Measurements from ENCODE around the gene NRAP.

Gene NRAP, protein sequence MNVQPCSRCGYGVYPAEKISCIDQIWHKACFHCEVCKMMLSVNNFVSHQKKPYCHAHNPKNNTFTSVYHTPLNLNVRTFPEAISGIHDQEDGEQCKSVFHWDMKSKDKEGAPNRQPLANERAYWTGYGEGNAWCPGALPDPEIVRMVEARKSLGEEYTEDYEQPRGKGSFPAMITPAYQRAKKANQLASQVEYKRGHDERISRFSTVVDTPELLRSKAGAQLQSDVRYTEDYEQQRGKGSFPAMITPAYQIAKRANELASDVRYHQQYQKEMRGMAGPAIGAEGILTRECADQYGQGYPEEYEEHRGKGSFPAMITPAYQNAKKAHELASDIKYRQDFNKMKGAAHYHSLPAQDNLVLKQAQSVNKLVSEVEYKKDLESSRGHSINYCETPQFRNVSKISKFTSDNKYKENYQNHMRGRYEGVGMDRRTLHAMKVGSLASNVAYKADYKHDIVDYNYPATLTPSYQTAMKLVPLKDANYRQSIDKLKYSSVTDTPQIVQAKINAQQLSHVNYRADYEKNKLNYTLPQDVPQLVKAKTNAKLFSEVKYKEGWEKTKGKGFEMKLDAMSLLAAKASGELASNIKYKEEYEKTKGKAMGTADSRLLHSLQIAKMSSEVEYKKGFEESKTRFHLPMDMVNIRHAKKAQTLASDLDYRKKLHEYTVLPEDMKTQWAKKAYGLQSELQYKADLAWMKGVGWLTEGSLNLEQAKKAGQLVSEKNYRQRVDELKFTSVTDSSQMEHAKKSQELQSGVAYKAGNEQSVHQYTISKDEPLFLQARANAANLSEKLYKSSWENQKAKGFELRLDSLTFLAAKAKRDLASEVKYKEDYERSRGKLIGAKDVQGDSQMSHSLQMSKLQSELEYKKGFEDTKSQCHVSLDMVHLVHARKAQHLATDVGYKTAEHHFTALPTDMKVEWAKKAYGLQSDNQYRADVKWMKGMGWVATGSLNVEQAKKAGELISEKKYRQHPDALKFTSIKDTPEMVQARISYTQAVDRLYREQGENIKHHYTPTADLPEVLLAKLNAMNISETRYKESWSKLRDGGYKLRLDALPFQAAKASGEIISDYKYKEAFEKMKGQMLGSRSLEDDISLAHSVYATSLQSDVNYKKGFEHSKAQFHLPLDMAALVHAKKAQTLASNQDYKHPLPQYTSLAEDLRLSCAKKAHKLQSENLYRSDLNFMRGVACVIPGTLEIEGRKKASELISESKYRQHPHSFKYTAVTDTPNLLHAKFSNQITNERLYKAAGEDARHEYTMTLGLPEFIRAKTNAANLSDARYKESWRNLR (N-terminal part only)

DNA sequence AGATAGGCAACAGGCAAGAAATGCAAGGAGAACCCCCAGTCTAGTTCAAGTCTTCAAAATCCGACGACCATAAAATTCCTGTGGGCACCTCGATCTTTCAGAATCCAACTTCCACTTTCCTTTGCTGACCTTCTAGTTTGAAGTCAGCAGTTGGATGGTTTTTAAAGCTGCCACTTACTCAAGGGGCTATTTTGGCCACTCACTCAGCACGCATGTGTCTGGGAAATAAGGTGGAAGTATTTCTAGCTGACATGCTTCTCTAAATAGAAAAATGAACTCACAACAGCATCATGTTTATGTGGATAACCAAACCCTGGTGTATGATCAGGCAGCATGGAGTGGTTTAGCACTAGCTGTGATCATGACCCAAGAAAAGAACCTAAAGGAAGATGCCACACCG lies at the start of gene NRAP:
Gene NRAP, minus strand, starts transcription at position 134 of the 400 bp plus-strand sequence. CDS start 159 bp downstream, outside the sequence.
- DNase-seq (ENCODE audit: low read depth): no peak

DNA sequence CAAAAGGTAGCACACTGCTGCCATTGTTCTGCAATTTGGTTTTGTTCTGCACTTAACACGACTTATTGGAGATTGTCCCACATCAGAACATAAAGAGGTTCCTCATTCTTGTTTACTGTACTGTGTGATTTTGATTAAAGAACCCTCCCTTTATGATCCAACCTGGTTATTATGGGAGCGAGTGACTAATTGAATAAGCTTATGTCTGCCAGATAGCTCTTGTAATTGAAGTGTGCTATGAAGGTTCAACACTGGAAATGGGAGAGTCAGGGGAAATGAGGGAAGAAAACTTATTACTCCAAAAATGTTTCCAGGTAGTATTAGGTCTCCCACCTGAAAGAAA lies 49.8 kb upstream of the NRAP start:
- DNase-seq (ENCODE audit: low read depth): no peak

DNA sequence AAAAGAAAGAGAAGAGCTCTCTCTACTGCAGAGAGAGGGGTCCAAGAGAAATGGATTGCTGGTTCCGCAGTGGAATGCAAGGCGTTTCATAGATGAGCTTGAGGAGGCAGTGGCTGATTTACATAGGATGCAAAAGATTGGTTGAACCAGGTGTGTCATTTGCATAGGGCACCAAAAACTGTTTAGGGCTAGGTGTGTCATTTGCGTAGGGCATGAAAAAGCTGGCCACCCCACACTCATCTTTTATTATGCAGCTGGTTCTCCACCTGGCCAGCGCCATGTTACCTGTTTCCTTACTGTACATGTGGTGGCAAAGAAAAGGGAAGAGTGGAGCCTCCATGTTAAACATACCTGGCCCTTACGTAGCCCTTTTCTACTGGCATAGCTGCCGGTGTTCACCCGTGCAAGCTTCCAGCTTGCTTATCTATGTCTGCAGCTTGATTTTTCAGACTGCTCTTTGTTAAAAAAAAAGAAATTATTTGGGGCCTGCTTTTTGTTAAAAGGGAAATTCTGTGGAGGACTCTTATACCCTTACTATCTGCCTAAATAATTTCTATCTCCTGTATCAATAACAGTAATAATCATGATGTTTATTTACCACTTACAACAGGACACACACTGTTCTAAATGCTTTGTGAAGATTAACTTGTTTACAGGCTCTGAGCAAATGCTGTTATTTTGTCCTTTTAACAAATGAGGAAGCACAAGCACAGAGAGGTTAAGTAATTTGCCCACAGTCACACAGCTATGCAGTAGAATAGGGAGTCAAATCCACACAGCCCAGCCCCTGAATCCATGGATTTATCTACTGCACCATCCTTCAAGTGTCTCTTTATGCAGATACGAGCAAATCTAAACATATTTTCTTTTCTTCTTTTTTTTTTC lies 49.2 kb upstream of the NRAP start:
- DNase-seq (ENCODE audit: low read depth): no peak

DNA sequence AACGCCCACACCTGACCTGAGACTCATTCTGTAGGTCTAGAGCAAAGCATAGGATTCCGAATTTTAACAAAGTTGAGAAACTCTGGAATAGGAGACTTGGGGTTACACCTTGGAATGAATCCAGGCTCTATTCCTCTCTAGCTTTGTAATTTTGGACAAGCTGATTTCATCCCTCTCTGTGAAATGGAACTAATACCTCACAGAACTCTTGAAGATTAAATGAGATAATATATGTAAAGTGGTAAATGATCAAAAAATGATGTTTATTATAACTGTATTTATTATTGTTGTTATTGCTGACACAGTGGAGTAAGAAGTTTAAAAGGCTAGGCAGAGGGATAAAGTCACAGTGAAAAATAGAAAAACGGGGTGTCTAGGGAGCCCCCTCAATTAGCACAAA lies 48.2 kb upstream of the NRAP start:
- no peak for DNase-seq (ENCODE audit: low read depth)

DNA sequence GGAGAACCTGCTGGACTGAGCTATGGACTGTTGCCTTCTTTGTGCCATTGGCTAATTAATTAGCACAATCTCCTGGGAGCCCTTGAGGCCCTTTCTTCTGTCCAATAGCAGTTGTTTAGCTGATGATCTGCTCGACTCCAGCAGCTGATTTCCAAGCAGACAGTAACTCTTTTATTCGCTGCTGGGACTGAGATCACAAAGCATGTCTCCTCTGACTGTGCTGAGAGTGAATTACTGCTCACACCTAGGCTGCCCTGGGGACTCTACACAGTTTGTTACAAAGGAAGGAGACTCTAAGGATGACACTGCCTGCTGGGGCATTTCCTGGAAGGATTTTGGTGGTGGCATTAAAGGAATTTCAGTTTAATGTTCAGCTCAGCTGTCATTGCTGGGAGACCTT lies 47.3 kb upstream of the NRAP start:
- no peak for DNase-seq (ENCODE audit: low read depth)

DNA sequence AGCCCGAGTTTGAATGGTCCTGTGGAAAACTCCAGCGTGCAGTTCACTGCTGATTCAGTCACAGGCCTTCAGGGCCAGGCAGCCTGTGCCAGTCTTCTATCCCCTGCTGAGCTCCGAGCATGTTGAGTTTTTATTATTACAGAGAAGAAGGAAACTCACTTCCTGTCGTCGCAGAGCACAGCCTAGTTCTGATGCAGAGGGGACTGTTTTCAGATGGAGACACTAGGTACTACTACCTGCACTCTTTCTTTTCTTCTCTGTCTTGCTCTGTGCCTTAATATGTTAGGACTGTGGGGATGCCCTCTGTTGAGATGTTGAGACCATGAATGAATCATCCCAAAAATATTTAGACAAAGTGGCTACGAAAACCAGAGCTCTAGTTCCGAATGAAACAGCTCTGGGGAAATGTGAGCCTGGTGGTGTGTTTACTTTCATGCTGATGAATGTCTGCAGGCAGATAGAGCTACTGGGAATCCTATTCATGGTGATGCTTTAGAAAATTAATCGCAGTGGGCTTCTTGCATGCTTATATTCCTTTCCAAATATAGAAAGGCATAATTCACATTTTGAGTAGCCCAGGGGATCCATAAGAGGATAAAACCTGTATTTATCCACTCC lies 45.5 kb upstream of the NRAP start:
- no peak for DNase-seq (ENCODE audit: low read depth)

DNA sequence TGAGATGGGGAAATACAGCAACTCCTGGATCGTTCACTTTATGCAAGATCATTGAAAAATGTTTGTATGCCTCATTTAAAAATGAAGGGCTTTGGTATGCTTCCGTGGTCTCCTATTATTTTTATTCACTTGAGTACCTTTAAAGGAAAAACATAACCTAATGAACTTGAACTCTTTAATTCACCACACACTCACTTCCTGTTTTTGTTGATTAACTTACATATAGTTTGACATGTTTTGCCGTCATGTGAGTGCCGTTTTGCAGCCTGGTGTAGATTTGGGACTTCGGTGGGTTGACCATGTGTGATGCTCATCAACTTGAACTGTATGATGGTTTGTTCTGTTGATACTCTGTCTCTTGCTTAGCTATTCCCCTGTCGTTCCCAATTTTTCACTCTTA lies 44.8 kb upstream of the NRAP start:
- DNase-seq (ENCODE audit: low read depth): no peak

DNA sequence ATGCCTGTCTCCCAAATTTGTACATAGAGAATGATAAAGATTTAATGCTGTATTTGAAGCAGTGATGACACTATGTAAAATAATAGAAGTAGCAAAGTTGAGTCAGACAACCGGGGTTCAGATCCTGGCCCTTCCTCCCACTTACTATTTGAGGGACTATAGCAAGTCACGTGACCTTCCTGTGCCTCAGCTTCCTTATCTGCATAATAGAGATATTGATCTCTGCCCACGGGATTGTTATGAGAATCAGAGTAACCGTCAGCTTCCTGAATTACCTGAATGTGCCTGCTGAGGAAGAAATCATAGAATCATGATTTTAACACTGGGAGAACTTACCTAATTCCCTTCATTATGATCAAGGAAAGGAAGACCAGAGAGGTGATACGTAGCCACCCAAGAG lies 42.8 kb upstream of the NRAP start:
- DNase-seq (ENCODE audit: low read depth): no peak

DNA sequence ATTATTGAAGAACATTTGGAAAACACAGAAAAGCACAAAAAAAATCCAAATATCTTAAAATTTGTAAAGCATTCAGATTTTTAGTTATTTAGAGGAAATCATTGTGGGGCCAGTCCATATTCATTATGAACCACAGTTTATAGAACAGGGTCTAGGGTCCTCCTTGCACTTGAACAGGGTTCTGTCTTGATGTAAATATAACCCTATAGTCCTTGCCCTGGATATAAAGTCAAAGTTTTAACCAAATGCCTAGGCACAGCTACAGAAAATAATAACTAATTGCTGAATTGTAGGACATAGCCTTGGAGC lies 41.5 kb upstream of the NRAP start:
- no peak for DNase-seq (ENCODE audit: low read depth)

DNA sequence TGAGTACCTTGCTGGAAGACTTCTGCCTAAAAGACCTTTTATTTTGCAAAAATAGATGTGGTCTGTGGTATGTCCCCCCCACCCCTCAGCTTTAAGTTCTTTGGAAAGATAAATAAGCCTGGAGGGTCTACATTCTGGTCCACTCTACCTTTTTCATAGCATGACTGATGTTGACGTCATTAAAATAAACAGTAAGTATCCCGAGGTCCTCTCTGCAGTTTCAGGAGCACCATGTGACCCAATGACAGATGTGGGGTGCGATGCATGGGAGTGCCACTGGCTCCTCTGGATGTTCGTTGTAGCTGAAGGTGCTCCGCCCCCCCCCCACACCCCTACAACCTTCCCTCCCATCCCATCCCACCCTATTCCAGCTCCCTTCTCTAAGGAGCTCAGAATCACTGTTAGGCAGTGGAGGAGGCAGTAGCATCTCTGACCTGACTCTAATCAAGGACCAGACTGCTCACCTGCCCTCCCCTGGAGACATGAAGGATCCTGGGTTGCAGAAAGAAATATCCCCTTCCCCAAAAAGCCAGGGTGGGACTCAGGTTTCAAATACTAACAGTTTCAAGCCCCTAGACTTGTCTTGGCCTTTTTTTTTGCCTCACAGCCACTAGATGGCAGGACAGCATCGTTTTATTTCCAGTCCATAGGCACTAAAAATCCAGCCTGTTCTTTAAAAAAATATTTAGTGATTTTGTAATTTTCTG lies 40.9 kb upstream of the NRAP start:
- DNase-seq (ENCODE audit: low read depth): no peak

DNA sequence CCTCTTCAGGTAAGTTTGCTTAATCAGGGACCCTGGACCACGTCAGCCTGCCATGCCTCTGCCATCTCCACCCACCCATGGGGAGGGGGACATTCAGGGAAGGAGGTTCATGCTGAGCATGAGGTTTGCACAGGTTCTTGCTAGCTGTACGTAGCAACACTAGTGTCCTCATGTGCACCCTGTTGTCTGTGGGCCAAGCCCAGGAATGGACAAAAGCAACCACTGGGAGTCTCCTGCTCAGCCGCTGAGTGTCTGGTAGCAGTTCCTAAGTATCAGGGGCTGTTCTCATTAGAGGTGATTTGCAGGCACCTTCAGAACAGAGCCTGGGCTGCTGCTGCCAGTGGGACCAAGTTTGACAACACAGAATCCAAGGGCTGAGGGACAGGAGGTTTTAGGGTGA lies 33.8 kb upstream of the NRAP start:
- DNase-seq (ENCODE audit: low read depth): no peak

DNA sequence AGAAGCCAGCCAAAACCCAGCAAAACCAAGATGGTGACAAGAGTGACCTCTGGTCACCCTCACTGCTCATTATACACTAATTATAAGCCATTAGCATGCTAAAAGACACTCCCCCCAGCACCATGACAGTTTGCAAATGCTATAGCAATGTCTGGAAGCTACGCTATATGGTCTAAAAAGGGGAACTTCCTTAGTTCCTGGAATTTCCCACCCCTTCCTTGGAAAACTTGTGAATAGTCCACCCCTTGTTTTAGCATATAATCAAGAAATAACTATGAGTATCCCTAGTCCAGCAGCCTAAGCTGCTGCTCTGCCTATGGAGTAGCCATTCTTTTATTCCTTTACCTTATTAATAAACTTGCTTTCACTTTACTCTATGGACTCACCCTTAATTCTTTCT lies 31.9 kb upstream of the NRAP start:
- no peak for DNase-seq (ENCODE audit: low read depth)

DNA sequence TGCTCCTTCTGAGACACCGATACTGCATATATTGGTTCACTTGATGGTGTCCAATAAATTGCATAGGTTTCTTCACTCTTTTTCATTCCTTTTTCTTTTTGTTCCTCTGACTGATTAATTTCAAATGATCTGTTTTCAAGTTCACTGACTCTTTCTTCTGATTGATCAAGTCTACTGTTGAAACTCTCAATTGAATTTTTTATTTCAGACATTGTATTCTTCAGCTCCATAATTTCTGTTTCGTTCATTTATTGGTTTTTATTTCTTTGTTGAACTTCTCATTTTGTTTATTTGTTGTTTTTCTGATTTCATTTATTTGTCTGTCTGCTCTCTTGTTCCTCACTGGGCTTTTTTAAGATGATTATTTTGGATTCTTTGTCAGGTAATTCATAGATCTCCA lies 29.5 kb upstream of the NRAP start:
- no peak for DNase-seq (ENCODE audit: low read depth)

DNA sequence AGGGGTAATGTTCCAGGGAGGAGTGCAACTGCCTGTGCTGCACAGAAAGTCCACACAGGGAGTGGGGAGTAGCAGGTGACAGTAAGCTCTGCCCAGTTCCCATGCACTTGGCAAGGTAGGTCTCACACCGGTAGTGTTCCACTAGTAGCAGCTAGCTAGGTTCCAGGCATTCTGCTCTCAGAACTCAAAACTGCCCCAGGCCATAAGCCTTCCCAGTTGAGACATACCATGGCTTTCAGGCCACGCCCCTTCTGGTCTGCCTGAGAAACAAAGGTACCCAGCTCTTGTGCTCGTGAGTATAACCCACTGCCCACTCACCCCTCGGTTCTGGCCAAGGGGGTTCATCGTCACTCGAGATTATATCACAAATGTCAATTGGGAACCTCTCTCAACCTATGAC lies 28.4 kb upstream of the NRAP start:
- no peak for DNase-seq (ENCODE audit: low read depth)

DNA sequence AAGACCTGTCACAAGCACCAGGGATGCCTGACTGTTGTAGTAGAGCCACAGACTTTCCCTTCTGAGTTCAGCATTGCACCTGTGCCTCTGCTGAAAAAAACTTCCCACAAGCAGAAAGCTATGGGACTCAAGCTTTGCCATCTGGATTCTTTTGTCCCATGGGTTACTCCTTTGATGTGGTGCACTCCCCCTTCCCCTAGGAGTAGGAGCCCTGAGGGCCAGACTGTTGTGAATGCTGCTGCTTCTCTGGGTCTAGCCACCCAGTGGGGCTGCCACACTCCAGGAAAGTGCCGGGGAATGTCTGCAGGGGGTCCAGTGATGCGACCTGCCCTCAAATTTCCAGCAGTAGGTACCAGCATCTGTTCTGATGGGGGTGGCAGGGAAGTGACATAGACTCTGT lies 27.5 kb upstream of the NRAP start:
- no peak for DNase-seq (ENCODE audit: low read depth)

DNA sequence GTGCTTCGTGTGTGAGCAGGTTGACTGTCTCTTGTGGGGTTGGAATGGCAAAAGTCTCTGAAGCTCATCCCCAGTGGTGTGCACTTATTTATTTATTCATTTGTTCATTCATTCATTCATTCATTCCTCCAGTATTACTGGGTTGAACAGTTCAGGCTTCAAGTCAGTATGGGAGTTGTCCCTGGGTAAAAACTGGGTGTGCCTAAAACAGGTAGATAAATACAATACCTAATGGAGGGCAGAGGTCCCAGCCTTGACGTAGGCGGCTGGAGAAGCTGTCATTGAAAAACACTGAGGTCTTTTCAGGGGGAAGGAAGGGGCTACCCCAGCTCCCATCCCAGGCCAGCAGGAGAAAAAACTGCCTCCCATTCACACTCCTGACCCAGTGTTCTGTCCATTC lies 26.9 kb upstream of the NRAP start:
- DNase-seq (ENCODE audit: low read depth): no peak

DNA sequence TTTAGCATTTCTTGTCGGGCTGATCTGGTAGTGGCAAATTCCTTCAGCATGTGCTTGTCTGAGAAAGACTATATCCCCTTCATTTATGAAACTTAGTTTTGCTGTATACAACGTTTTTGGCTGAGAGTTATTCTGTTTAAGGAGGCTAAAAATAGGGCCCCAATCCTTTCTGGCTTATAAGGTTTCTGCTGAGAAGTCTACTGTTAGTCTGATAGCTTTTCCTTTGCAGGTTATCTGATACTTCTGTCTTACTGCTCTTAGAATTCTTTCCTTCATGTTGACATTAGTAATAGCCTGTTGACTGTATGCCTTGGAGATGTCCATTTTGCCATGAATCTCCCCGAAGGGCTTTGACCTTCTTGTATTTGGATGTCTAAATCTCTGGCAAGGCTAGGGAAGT lies 25.7 kb upstream of the NRAP start:
- no peak for DNase-seq (ENCODE audit: low read depth)

DNA sequence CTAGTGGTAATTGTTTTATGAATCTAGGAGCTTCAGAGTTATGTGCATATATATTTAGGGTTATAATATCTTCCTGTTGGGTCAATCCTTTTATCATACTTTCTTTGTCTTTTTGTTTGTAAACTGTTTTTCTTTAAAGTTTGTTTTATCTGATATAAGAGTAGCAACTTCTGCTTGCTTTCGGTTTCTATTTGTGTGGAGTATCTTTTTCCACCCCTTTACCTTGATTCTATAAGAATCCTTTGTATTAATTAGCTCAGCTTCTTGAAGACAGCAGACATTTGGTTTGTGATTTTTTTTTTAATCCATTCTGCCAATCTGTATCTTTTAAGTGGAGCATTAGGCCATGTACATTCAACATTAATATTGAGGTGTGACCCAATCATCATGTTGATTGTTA lies 25.2 kb upstream of the NRAP start:
- DNase-seq (ENCODE audit: low read depth): no peak

DNA sequence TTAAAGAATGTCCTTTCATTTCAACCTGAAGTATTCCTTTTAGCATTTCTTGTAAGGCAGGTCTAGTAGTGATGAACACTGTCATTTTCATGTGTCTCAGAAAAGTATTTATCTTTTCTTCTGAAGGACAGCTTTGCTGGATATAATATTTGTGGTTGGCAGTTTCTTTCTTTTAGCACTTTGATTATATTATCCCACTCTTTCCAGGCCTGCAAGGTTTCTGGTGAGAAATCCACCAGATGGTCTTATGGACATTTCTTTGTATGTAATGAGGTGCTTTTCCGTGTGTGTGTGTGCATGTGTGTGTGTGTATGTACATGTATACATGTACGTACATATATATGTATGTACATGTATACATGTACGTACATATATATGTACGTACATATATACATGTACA lies 23.2 kb upstream of the NRAP start:
- no peak for DNase-seq (ENCODE audit: low read depth)

DNA sequence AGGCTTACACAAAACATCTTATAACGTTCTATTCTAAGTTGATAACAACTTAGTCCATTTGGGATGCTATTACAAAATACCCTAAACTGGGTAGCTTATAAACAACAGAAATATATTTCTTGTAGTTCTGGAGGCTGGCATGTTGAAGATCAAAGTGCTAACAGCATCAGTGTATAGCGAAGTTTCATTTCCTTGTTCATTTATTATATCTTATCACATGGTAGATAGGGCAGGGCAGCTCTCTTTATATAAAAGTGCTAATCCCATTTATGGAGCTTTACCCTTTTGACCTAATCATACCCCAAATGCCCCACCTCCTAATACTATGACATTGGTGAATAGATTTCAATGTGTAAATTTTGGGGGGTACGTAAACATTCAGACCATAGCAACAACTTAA lies 22.2 kb upstream of the NRAP start:
- no peak for DNase-seq (ENCODE audit: low read depth)

DNA sequence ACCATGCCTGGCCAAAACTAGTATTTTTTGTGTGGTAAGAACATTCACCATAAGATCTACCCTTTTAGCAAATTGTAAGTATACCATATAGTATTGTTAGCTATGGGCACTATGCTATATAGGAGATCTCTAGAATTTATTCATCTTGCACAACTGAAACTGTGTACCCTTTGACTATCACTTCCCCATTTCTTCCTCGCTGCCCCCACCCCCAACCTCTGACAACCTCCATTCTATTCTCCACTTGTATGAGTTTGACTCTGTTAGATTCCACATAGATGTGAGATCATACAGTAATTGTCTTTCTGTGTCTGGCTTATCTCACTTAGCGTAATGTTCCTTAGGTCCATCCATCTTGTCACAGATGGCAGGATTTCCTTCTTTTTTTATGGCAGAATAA lies 19.5 kb upstream of the NRAP start:
- DNase-seq (ENCODE audit: low read depth): no peak
